Panc1 (cell line): ENCODE measurements around the gene DAGLA.

Source experiments
- CTCF ChIP-seq: fragments of 450-650 bp; IDR thresholded peaks from 2 replicates; pipeline ENCODE4 v1.5.1; 2017; ENCODE audit warnings: mild to moderate bottlenecking
- POLR2AphosphoS5 ChIP-seq: IDR thresholded peaks from 2 replicates; pipeline ENCODE4 v1.6.1; 2012; ENCODE audit warnings: mild to moderate bottlenecking, low read depth, low read length, moderate library complexity
- SIN3A ChIP-seq: IDR thresholded peaks from 2 replicates; pipeline ENCODE4 v1.6.1; 2012; ENCODE audit warnings: low read depth, mild to moderate bottlenecking, low read length, moderate library complexity, borderline replicate concordance; ENCODE audit not compliant: insufficient read depth
- TF ChIP-seq, protein P1 (sequence below), 2 experiments: IDR thresholded peaks; 2 replicates each; pipeline ENCODE4 v1.6.1; 2011 to 2012; ENCODE audit warnings: low read depth in 2 of 2, control low read depth in 1 of 2, low read length in 1 of 2, mild to moderate bottlenecking in 1 of 2, moderate library complexity in 1 of 2; ENCODE audit not compliant: insufficient read depth in 1 of 2

DNA sequence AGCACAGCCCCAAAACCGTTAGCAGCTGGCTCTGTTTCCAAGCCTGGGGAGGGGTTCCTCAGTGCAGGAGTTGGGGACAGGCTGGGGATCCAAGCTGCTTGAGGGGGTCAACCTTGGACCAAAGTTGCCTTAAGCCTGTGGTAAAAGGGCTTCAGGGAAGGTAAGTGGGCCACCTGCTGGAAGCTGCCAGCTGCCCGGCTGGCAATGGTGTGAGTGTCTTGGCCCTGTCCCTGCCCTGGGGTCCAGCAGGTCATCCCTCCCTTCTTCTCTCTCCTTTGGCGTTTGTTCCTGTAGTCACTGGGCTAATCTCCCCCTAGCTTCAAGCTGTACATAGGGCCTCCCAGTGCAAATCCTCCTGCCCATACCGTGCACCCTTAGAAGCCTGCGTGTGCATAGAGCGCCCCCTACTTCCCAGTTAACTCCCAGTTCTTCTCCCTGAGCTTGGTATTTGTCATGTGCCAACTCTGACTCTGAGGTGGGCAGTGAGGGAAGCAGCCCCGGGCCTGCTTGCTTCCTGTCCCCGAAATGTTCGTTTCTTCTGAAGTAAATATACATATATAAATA lies 107.8 kb downstream of the DAGLA start:
- peak; percentile 86; the same call in 1 of the 2 replicates for TF ChIP-seq CTCF
- TF ChIP-seq SIN3A: no peak
- no peak for TF ChIP-seq POLR2AphosphoS5
- TF ChIP-seq, protein P1, sequence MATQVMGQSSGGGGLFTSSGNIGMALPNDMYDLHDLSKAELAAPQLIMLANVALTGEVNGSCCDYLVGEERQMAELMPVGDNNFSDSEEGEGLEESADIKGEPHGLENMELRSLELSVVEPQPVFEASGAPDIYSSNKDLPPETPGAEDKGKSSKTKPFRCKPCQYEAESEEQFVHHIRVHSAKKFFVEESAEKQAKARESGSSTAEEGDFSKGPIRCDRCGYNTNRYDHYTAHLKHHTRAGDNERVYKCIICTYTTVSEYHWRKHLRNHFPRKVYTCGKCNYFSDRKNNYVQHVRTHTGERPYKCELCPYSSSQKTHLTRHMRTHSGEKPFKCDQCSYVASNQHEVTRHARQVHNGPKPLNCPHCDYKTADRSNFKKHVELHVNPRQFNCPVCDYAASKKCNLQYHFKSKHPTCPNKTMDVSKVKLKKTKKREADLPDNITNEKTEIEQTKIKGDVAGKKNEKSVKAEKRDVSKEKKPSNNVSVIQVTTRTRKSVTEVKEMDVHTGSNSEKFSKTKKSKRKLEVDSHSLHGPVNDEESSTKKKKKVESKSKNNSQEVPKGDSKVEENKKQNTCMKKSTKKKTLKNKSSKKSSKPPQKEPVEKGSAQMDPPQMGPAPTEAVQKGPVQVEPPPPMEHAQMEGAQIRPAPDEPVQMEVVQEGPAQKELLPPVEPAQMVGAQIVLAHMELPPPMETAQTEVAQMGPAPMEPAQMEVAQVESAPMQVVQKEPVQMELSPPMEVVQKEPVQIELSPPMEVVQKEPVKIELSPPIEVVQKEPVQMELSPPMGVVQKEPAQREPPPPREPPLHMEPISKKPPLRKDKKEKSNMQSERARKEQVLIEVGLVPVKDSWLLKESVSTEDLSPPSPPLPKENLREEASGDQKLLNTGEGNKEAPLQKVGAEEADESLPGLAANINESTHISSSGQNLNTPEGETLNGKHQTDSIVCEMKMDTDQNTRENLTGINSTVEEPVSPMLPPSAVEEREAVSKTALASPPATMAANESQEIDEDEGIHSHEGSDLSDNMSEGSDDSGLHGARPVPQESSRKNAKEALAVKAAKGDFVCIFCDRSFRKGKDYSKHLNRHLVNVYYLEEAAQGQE (IDR thresholded peaks at IDR 0.05; ENCODE audit: insufficient read depth in 1 of 2, low read depth in 2 of 2, low read length in 1 of 2): no peak
